ENCODE data around the gene FNIP2. TPM values are rescaled to one million over a fixed set of nuclear protein-coding genes. Genes with fewer than 3 reads are reported as not detected.

Gene FNIP2
- total RNA-seq, 1 donor from 2014 or later, result 36.5 TPM

DNA sequence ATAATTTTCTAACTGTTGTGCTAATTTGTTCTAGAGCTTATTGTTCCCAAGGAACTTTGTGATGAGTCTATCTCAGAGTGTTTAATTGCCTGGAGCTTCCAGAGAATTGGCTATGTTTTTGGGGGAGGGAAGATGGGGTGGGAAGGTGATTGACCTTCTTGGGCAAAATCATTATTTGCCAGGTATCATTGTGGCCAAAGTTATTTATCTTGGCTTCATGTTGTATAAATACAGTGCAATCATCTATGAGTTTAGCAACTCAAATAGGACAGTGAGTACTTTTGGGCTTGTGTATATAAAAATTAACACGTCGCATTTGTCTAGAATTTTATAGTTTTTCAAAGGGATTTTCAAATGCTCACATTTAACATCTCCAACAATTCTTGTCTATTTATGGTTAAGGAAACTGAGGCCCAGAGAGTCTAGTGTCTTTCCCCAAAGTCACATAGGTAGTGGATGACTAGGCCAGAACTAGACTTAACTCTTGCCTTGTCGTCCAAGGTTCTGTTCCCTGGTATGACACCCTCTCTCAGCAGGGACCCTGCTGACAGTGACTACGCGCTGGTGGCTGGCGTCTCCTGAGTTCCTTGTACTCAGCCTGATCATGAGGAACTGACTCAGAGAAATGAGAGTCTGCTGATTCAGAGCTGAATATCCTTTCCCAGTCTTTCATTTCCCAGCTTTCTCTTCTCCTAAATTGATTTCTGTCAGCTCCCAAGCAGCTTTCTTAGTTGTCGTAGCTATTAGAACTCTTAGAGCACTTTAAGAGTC, 27.7 kb downstream of the FNIP2 start:
- TF ChIP-seq CTCF (conservative IDR thresholded peaks at IDR 0.05), result no peak
- no peaks in the 10 kb centered on the region for H3K36me3 Mint-ChIP-seq
- H3K27me3 Mint-ChIP-seq, result no peaks in the 10 kb centered on the region
- no peaks in the 10 kb centered on the region for H3K9me3 Mint-ChIP-seq
- H3K27ac Mint-ChIP-seq, result no peak overlapping the region
- H3K4me3 Mint-ChIP-seq, result no peak overlapping the region
- peaks cover 29% of the 10 kb centered on the region for H3K4me1 Mint-ChIP-seq (ENCODE audit: unreplicated experiment)
- no peak for DNase-seq (ENCODE audit: extremely low spot score, unreplicated experiment)

GRCh38 chr4:158798062-158798461, 29.2 kb downstream of the FNIP2 start:
- DNase-seq (ENCODE audit: extremely low spot score, unreplicated experiment), result no peak
- TF ChIP-seq CTCF (conservative IDR thresholded peaks at IDR 0.05), result no peak
- no peaks in the 10 kb centered on the region for H3K27me3 Mint-ChIP-seq
- H3K9me3 Mint-ChIP-seq, result no peaks in the 10 kb centered on the region
- no peak overlapping the region for H3K27ac Mint-ChIP-seq
- H3K4me1 Mint-ChIP-seq (ENCODE audit: unreplicated experiment), result peaks cover 20% of the 10 kb centered on the region
- no peaks in the 10 kb centered on the region for H3K36me3 Mint-ChIP-seq
- H3K4me3 Mint-ChIP-seq, result no peak overlapping the region

DNA sequence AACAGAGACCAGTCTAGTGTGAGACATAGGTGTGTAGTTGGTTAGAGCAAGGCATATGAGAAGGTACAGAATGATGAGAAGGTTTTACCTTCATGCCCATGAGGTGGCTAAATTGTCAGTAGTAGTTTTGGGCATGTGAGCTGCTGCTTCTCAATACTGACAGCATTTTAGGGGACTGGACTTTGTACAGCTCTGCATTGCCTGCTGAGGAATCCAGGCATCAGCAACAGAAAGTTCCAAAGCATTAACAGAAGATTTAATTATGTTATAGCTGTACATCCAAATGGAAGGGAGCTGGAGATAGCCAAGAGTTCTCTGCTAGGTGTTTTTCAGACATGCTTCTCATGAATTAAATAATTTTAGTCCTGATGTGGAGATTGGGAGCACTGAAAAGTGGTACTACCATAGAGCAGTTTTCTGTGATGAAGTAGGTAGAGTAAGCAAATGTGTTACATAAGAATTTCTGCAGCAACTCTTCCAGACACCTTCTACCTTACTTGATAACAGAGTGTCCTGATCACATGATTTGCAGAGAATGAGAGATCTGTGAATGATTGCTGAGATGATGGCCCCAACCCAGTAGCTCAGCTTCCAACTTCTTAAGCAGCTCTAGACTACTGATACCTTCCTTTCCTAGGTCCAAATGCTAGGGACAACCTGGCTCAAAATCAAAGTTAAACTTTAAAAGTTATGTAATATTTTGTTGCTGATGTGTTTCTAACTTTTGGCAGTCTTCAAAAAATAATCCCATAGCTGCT, 30.4 kb downstream of the FNIP2 start:
- H3K4me1 Mint-ChIP-seq (ENCODE audit: unreplicated experiment), result peaks cover 18% of the 10 kb centered on the region
- no peak for DNase-seq (ENCODE audit: extremely low spot score, unreplicated experiment)
- no peak overlapping the region for H3K4me3 Mint-ChIP-seq
- H3K36me3 Mint-ChIP-seq, result no peaks in the 10 kb centered on the region
- no peaks in the 10 kb centered on the region for H3K9me3 Mint-ChIP-seq
- TF ChIP-seq CTCF (conservative IDR thresholded peaks at IDR 0.05), result no peak
- H3K27me3 Mint-ChIP-seq, result no peaks in the 10 kb centered on the region
- H3K27ac Mint-ChIP-seq, result no peak overlapping the region

- H3K27ac Mint-ChIP-seq, result no peak overlapping the region
Observed at GRCh38 chr4:158799856-158800255, 31.0 kb downstream of the FNIP2 start.

GRCh38 chr4:158801066-158801465, 32.2 kb downstream of the FNIP2 start:
- no peak for DNase-seq (ENCODE audit: extremely low spot score, unreplicated experiment)
- TF ChIP-seq CTCF (conservative IDR thresholded peaks at IDR 0.05), result no peak
- peak overlapping the region; percentile 50 for H3K27ac Mint-ChIP-seq
- H3K4me3 Mint-ChIP-seq, result no peak overlapping the region
- H3K27me3 Mint-ChIP-seq, result no peaks in the 10 kb centered on the region
- peaks cover 26% of the 10 kb centered on the region for H3K4me1 Mint-ChIP-seq (ENCODE audit: unreplicated experiment)
- no peaks in the 10 kb centered on the region for H3K36me3 Mint-ChIP-seq
- no peaks in the 10 kb centered on the region for H3K9me3 Mint-ChIP-seq

More at GRCh38 chr4:158799856-158800255, 31.0 kb downstream of the FNIP2 start:
- Mint-ChIP-seq H3K36me3 (no peaks in the 10 kb centered on the region), H3K4me3 (no peak overlapping the region), H3K9me3 (no peaks in the 10 kb centered on the region), H3K4me1 (ENCODE audit: unreplicated experiment) (peaks cover 18% of the 10 kb centered on the region), H3K27me3 (no peaks in the 10 kb centered on the region)
- TF ChIP-seq CTCF (conservative IDR thresholded peaks at IDR 0.05), result no peak
- no peak for DNase-seq (ENCODE audit: extremely low spot score, unreplicated experiment)

Data from type B pancreatic cell (in vitro differentiated cells).